ENCODE results near the gene LAMB1. TPM values are rescaled to one million over a fixed set of nuclear protein-coding genes. Genes with fewer than 3 reads are reported as not detected.
A peak's percentile ranks its signal among the peaks of the same experiment; 100 is the strongest.

Gene LAMB1
- total RNA-seq, 2 experiments from 2014 or later = not detected

DNA sequence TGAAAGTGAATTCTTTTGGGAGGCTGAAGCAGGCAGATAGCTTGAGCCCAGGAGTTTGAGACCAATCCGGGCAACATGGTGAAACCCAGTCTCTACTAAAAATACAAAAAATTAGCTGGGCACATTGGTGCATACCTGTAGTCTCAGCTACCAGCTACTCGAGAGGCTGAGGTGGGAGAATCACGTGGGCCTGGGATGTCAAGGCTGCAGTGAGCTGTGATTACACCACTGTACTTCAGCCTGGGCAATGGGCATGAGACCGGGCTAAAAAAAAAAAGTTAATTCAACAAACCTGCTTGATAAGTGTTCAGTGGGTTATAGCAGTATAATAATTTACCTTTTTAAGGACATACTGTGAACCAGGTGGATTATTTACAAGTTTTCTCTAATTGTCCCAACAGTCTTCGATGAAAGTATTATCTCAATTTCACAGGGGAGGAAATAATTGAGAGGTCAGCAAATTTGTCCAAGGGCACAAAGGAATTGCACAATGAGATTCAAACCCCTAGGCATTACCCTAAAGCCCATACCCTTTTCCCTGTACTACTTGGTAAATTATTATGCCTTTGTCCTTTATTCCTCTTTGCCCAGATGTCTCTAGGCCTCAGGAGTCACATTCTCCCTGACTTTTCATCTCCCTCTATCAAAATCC lies 125.1 kb downstream of the LAMB1 start:
- Mint-ChIP-seq H3K36me3 (ENCODE audit: low read depth) (no peaks in the 10 kb centered on the region), H3K27me3 (no peaks in the 10 kb centered on the region), H3K4me3 (no peak overlapping the region), H3K27ac (no peak overlapping the region), H3K4me1 (peaks cover 40% of the 10 kb centered on the region), H3K9me3 (no peaks in the 10 kb centered on the region)
- ChIA-PET POLR2A (no interaction called here), CTCF (interaction anchor here (0.9 to 2.7 kb wide), 2 partner anchors 24 to 134 kb away, joined by 4 to 28 read pairs; partner anchors contain the start of gene CBLL1)
- no peak for DNase-seq

DNA sequence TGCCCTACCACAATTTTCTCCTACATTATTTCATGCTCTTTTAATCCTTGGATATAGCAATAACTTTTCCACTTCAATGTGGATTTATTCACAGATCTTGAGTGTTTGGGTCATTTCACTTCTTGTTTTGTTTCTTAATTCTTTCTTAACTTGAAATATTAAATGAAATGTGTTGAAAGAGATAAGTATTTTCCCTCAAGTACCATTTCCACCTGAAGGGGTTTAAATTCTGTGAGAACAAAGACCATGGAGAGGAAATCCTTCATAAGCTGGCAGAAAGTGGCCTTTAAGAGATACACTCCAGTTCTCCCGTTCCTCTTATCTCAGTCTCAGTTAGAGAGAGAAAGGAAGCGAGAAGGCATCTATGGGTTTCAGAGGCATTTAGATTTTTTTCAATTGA lies 126.0 kb downstream of the LAMB1 start:
- POLR2A ChIA-PET = no interaction called here

DNA sequence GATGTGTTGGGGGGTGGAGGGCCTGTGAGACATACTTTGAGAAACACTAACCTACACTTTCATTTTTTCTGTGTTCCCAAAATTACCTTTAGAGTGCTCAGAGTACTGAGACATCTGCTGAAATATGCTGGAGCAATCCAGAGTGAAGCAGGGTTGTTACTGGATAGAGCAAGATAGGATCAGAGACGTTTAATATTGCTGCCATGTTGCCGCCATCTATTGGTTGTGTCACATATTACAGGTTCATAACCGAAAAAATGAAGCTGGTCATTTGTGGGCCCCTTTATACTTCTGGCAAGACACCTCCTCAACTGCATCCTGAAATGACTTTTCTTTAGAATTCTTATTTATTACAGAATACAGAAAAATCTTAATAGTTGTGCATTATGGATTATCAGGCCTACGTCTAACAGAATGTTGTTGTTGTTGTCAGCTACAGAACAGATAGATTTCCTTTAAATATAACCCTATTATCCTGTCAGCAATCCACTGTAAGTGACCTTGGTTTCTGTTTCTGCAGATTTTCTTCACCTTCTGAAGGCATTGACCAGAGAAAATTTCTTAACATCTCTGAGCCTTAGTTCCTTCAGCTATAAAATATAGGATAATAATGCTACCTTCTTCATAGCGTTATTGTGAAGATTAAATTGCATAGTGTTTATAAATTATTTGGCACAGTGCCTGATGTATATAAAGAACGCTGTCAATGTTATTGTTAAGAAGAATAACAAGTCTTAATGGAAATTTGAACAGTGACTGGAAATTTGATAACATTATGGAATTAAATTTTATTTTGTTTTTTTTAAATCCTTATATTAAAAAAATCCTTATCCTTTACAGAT lies 128.1 kb downstream of the LAMB1 start:
- H3K27ac Mint-ChIP-seq = peak overlapping the region; percentile 62
- no peaks in the 10 kb centered on the region for H3K27me3 Mint-ChIP-seq
- no peak overlapping the region for H3K4me3 Mint-ChIP-seq
- no peaks in the 10 kb centered on the region for H3K9me3 Mint-ChIP-seq
- no peaks in the 10 kb centered on the region for H3K36me3 Mint-ChIP-seq (ENCODE audit: low read depth)
- POLR2A ChIA-PET = interaction anchor here (0.7 kb wide), 1 partner anchor 311 kb away, joined by 5 read pairs; the partner anchor contains the start of genes COG5 and DUS4L
- CTCF ChIA-PET = interaction anchor here (0.6 to 4.3 kb wide), 13 partner anchors 13 to 304 kb away, joined by 3 to 35 read pairs (median 4); partner anchors contain the start of genes CBLL1 and DLD
- DNase-seq = peak; percentile 64
- peaks cover 60% of the 10 kb centered on the region for H3K4me1 Mint-ChIP-seq

More for the DNA sequence above, 126.0 kb downstream of the LAMB1 start:
- Mint-ChIP-seq H3K36me3 (ENCODE audit: low read depth) (no peaks in the 10 kb centered on the region), H3K27me3 (no peaks in the 10 kb centered on the region), H3K4me1 (peaks cover 46% of the 10 kb centered on the region), H3K27ac (no peak overlapping the region), H3K4me3 (no peak overlapping the region), H3K9me3 (no peaks in the 10 kb centered on the region)
- CTCF ChIA-PET = interaction anchor here (0.6 to 2.3 kb wide), 2 partner anchors 12 kb away, joined by 3 to 11 read pairs; no protein-coding TSS in a partner anchor
- DNase-seq = no peak

DNA sequence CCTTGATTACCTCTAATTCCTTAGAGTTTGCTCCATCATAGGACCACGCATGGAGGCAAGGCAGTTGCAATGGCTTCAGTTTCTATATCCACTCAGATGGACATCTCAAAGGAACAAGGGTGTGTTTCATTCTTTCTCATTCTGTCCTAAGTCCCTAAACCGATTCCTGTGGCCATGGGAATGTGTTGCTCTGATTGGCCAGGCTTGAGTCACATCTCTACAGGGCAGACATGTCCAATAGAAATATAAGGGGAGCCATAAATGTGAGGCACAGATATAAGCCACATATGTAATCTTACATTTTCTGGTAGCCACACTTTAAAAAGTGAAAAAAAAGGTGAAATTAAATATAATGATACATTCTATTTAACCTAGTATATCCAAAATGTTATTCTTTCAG lies 128.8 kb downstream of the LAMB1 start:
- Mint-ChIP-seq H3K4me3 (no peak overlapping the region), H3K9me3 (no peaks in the 10 kb centered on the region), H3K27me3 (no peaks in the 10 kb centered on the region), H3K4me1 (peaks cover 56% of the 10 kb centered on the region), H3K27ac (no peak overlapping the region), H3K36me3 (ENCODE audit: low read depth) (no peaks in the 10 kb centered on the region)
- POLR2A ChIA-PET = no interaction called here
- CTCF ChIA-PET = interaction anchor here (0.9 to 4.3 kb wide), 5 partner anchors 13 to 216 kb away, joined by 3 to 35 read pairs (median 5); partner anchors contain the start of gene CBLL1
- no peak for DNase-seq

Other genes with a start within 250 kb of the LAMB1 start
- not detected for gene SLC26A3, start 199.9 kb downstream of the LAMB1 start, total RNA-seq
- gene DLD, start 112.0 kb downstream of the LAMB1 start, total RNA-seq = 10 to 100 TPM; 54.1 to 60.5 TPM
- not detected for gene LAMB4, start 127.2 kb upstream of the LAMB1 start, total RNA-seq